ENCODE measurements around the gene FZD2. TPM values are rescaled to one million over a fixed set of nuclear protein-coding genes. Genes with fewer than 3 reads are reported as not detected.
"Not testable (repeated sequence)": the region's sequence is repeated elsewhere in the genome, so short reads cannot be mapped to it uniquely, and the experiment has no call there.

FZD2 gene
- total and polyA plus RNA-seq, 4 donors, result 0.37 to 0.61 (median 0.42) TPM; not detected in 1

DNA sequence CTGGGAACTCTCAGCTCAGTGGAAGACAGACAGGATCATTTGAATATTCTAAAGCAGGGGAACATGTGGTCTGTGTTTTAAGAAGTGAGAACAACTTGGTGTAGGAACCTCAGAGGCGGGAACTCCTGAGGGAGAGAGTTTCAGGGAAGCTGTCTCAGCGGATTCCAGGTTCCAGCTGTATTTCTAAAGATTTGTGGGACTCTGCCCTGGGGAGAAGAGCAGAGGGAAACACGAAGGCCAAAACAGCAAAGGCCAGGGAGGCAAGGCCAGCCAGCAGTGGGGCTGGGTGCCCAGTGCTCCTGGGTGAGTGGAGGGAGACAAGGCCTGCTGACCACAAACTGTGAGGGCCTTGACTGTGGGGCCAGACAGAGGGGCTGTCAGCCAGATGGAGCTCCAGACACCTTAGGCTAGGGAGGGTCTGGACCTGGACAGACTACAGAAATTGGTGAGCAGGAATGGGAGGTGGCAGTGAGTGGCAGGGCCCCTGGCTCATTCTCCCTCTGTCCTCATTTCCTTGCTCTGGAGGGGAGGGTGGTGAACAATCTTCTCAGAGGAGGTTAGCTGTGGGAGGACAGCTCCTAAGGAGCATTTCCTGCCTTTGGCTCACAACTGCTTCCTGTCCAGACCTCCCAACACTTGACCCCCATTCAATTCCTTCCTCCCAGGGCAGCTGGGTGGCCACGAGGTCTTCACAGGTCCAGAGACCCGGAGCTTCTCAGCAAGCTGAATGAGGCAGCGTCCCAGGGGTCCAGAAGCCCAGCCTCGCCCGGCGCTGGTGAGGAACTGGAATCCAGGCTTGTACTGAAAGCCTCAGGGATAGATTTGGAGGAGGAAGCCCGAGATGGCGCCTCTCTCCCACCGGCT, 21.0 kb upstream of the FZD2 start:
- DNase-seq (ENCODE audit: low spot score), result no peak
- H3K4me3 ChIP-seq (ENCODE audit: low read depth in 1 of 3, low read length in 3 of 3), result no peak overlapping the region
- no peak for TF ChIP-seq JUND (IDR thresholded peaks at IDR 0.05)
- no peak for TF ChIP-seq TAF1 (conservative IDR thresholded peaks at IDR 0.05)
- no peak for TF ChIP-seq NR2F2 (IDR thresholded peaks at IDR 0.05)
- no peak for TF ChIP-seq GABPA (IDR thresholded peaks at IDR 0.05 in 1 of 2, conservative IDR thresholded peaks at IDR 0.05 in 1 of 2)
- TF ChIP-seq YY1 (IDR thresholded peaks at IDR 0.05), result no peak
- TF ChIP-seq HNF4G (IDR thresholded peaks at IDR 0.05), result no peak
- no peak for TF ChIP-seq SP1 (IDR thresholded peaks at IDR 0.05)
- no peak for TF ChIP-seq HNF4A (conservative IDR thresholded peaks at IDR 0.05)
- TF ChIP-seq, protein P1, sequence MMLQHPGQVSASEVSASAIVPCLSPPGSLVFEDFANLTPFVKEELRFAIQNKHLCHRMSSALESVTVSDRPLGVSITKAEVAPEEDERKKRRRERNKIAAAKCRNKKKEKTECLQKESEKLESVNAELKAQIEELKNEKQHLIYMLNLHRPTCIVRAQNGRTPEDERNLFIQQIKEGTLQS (IDR thresholded peaks at IDR 0.05), result no peak
- TF ChIP-seq EGR1 (IDR thresholded peaks at IDR 0.05; ENCODE audit: low read depth in 2 of 2), result no peak
- TF ChIP-seq FOXA2 (IDR thresholded peaks at IDR 0.05), result no peak
- TF ChIP-seq RAD21 (IDR thresholded peaks at IDR 0.05), result no peak
- no peak for TF ChIP-seq RXRA (IDR thresholded peaks at IDR 0.05)
- TF ChIP-seq FOXA1 (IDR thresholded peaks at IDR 0.05), result no peak
- TF ChIP-seq, protein P2, sequence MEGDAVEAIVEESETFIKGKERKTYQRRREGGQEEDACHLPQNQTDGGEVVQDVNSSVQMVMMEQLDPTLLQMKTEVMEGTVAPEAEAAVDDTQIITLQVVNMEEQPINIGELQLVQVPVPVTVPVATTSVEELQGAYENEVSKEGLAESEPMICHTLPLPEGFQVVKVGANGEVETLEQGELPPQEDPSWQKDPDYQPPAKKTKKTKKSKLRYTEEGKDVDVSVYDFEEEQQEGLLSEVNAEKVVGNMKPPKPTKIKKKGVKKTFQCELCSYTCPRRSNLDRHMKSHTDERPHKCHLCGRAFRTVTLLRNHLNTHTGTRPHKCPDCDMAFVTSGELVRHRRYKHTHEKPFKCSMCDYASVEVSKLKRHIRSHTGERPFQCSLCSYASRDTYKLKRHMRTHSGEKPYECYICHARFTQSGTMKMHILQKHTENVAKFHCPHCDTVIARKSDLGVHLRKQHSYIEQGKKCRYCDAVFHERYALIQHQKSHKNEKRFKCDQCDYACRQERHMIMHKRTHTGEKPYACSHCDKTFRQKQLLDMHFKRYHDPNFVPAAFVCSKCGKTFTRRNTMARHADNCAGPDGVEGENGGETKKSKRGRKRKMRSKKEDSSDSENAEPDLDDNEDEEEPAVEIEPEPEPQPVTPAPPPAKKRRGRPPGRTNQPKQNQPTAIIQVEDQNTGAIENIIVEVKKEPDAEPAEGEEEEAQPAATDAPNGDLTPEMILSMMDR (IDR thresholded peaks at IDR 0.05; ENCODE audit: low read depth, low read length, missing input control), result no peak
- TF ChIP-seq, protein P3, sequence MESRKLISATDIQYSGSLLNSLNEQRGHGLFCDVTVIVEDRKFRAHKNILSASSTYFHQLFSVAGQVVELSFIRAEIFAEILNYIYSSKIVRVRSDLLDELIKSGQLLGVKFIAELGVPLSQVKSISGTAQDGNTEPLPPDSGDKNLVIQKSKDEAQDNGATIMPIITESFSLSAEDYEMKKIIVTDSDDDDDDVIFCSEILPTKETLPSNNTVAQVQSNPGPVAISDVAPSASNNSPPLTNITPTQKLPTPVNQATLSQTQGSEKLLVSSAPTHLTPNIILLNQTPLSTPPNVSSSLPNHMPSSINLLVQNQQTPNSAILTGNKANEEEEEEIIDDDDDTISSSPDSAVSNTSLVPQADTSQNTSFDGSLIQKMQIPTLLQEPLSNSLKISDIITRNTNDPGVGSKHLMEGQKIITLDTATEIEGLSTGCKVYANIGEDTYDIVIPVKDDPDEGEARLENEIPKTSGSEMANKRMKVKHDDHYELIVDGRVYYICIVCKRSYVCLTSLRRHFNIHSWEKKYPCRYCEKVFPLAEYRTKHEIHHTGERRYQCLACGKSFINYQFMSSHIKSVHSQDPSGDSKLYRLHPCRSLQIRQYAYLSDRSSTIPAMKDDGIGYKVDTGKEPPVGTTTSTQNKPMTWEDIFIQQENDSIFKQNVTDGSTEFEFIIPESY (IDR thresholded peaks at IDR 0.05), result no peak
- no peaks in the 10 kb centered on the region for H3K36me3 ChIP-seq (ENCODE audit: control insufficient read depth in 4 of 4, insufficient read depth in 3 of 4, low read depth in 1 of 4, low read length in 3 of 4)
- H3K9ac ChIP-seq (ENCODE audit: low read depth in 1 of 2, low read length in 2 of 2), result no peak overlapping the region
- no peaks in the 10 kb centered on the region for H3K9me3 ChIP-seq (ENCODE audit: control insufficient read depth in 4 of 4, low read length in 3 of 4)
- 68% methylated on average over 12 of the region's 12 CpGs for WGBS
- H3K27me3 ChIP-seq (ENCODE audit: control insufficient read depth in 4 of 4, insufficient read depth in 4 of 4, low read length in 3 of 4), result peaks cover 0 to 5% (median 0%) of the 10 kb centered on the region in 4 donors
- H3K27ac ChIP-seq (ENCODE audit: low read depth in 1 of 2, low read length in 2 of 2), result no peak overlapping the region
- no peaks in the 10 kb centered on the region for H3K4me1 ChIP-seq (ENCODE audit: control insufficient read depth in 4 of 4, insufficient read depth in 4 of 4, low read length in 3 of 4)

DNA sequence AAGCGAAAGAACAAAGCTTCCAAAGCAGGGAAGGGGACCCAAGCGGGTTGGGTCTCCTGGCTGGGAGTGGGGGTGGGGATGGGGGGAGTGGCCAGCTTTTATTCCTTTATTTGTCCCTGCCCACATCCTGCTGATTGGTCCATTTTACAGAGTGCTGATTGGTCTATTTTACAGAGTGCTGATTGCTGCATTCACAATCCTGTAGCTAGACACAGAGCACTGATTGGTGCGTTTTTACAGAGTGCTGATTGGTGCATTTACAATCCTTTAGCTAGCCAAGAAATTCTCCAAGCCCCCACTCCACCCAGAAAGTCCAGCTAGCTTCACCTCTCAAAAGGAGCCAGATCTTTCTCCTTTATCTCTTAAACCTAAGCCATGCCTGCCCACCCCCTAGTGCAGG, 19.4 kb upstream of the FZD2 start:
- H3K36me3 ChIP-seq (ENCODE audit: control insufficient read depth in 4 of 4, insufficient read depth in 3 of 4, low read depth in 1 of 4, low read length in 3 of 4); H3K9ac ChIP-seq (ENCODE audit: low read depth in 1 of 2, low read length in 2 of 2); H3K27ac ChIP-seq (ENCODE audit: low read depth in 1 of 2, low read length in 2 of 2); H3K4me1 ChIP-seq (ENCODE audit: control insufficient read depth in 4 of 4, insufficient read depth in 4 of 4, low read length in 3 of 4); DNase-seq (ENCODE audit: low spot score); H3K27me3 ChIP-seq (ENCODE audit: control insufficient read depth in 4 of 4, insufficient read depth in 4 of 4, low read length in 3 of 4); H3K4me3 ChIP-seq (ENCODE audit: low read depth in 1 of 3, low read length in 3 of 3); H3K9me3 ChIP-seq (ENCODE audit: control insufficient read depth in 4 of 4, low read length in 3 of 4): not testable (repeated sequence)
- WGBS, result 98% methylated on average over 3 of the region's 3 CpGs
